Measurements from ENCODE around the gene RFC1.

- TF ChIP-seq PKNOX1 (IDR thresholded peaks at IDR 0.05): no peak
- TF ChIP-seq HDGF (IDR thresholded peaks at IDR 0.05; ENCODE audit: borderline replicate concordance): no peak
- no peak for TF ChIP-seq SP1 (IDR thresholded peaks at IDR 0.05)
- TF ChIP-seq SUZ12 (IDR thresholded peaks at IDR 0.05): no peak
- TF ChIP-seq BHLHE40 (IDR thresholded peaks at IDR 0.05; ENCODE audit: borderline replicate concordance): no peak
- TF ChIP-seq FOXA1 (IDR thresholded peaks at IDR 0.05): no peak
- no peak for TF ChIP-seq ARNT (IDR thresholded peaks at IDR 0.05)
Observed at GRCh38 chr4:39349326-39349725, 16.8 kb downstream of the RFC1 start.
